ENCODE data around the gene CORO2A.

CORO2A gene

GRCh38 chr9:98146101-98146991 lies 46.1 kb downstream of the CORO2A start:
- H3K4me3 ChIP-seq (replicated peaks; ENCODE audit: low read depth, low read length) = no peak overlapping the region
- peak; percentile 73 for DNase-seq (ENCODE audit: low read depth)
- TF ChIP-seq, protein P1, sequence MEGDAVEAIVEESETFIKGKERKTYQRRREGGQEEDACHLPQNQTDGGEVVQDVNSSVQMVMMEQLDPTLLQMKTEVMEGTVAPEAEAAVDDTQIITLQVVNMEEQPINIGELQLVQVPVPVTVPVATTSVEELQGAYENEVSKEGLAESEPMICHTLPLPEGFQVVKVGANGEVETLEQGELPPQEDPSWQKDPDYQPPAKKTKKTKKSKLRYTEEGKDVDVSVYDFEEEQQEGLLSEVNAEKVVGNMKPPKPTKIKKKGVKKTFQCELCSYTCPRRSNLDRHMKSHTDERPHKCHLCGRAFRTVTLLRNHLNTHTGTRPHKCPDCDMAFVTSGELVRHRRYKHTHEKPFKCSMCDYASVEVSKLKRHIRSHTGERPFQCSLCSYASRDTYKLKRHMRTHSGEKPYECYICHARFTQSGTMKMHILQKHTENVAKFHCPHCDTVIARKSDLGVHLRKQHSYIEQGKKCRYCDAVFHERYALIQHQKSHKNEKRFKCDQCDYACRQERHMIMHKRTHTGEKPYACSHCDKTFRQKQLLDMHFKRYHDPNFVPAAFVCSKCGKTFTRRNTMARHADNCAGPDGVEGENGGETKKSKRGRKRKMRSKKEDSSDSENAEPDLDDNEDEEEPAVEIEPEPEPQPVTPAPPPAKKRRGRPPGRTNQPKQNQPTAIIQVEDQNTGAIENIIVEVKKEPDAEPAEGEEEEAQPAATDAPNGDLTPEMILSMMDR (IDR thresholded peaks at IDR 0.05; ENCODE audit: low read length, missing control alignments) = no peak

- no peak overlapping the region for H3K4me3 ChIP-seq (replicated peaks; ENCODE audit: low read depth, low read length)
- TF ChIP-seq, protein P1 (IDR thresholded peaks at IDR 0.05; ENCODE audit: low read length, missing control alignments) = no peak
- no peak for DNase-seq (ENCODE audit: low read depth)
These were observed 47.8 kb downstream of the CORO2A start for GRCh38 chr9:98144631-98145030.

- TF ChIP-seq, protein P1 (IDR thresholded peaks at IDR 0.05; ENCODE audit: low read length, missing control alignments) = no peak
- DNase-seq (ENCODE audit: low read depth) = no peak
- H3K4me3 ChIP-seq (replicated peaks; ENCODE audit: low read depth, low read length) = no peak overlapping the region
These were observed 48.4 kb downstream of the CORO2A start for GRCh38 chr9:98144076-98144475.

DNA sequence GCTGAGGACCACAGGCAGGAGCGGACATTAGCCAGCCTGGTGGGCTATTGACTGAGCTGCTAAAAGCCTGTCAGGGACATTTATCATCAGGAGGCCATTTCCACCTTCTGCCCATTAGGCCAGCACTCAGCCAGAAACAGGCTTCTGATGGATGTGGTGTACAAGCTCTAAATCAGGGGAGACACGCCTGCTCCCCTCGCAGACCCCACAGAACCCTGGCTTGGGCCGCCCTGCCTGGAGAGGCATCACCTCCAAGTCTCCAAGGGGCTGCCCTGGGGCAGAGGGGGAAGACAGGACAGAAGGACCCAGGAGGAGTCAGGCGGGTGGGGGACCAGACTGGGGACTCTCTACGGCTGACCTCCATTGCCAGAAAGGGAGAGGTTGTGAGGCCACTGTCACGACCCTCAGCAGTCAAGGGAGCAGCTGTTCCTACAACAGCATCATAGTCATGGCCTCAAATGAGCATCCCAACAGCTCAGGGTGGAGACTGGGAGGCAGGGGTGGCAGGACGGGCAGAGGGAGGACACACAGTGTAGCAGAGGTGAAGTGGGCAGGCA lies 49.4 kb downstream of the CORO2A start:
- TF ChIP-seq, protein P1 (IDR thresholded peaks at IDR 0.05; ENCODE audit: low read length, missing control alignments) = no peak
- H3K4me3 ChIP-seq (replicated peaks; ENCODE audit: low read depth, low read length) = no peak overlapping the region
- no peak for DNase-seq (ENCODE audit: low read depth)

- no peak overlapping the region for H3K4me3 ChIP-seq (replicated peaks; ENCODE audit: low read depth, low read length)
- TF ChIP-seq, protein P1 (IDR thresholded peaks at IDR 0.05; ENCODE audit: low read length, missing control alignments) = no peak
- DNase-seq (ENCODE audit: low read depth) = no peak
These were observed 50.1 kb downstream of the CORO2A start for GRCh38 chr9:98142182-98142907.

DNA sequence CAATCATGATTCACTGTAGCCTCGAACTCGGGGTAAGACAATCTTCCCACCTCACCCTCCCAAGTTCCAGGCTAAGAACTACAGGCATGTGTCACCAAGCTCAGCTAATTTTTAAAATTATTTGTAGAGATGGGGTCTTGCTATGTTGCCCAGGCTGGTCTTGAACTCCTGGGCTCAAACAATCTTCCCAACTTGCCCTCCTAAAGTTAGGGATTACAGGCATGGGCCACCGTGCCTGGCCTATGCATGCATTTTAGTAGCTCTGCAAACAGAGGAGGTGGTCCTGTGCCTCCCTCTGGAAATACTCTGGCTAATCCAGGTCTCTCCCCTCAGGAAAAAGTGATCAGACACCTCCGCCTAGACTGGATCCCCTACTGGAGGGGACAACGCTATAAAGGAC lies 51.9 kb downstream of the CORO2A start:
- H3K4me3 ChIP-seq (replicated peaks; ENCODE audit: low read depth, low read length) = no peak overlapping the region
- no peak for DNase-seq (ENCODE audit: low read depth)
- TF ChIP-seq, protein P1 (IDR thresholded peaks at IDR 0.05; ENCODE audit: low read length, missing control alignments) = no peak

Data from fibroblast of pulmonary artery (primary cell).